Measurements from ENCODE around the gene GOLGA6A. TPM values are rescaled to one million over a fixed set of nuclear protein-coding genes. Genes with fewer than 3 reads are reported as not detected.
"Not testable (repeated sequence)": the region's sequence is repeated elsewhere in the genome, so short reads cannot be mapped to it uniquely, and the experiment has no call there.

Gene GOLGA6A
- total RNA-seq, 1 donor from 2014 or later = not detected

GRCh38 chr15:74075781-74076180 lies 6.6 kb downstream of the GOLGA6A start:
- H3K27me3 Mint-ChIP-seq (ENCODE audit: low read depth); DNase-seq (ENCODE audit: low spot score); H3K4me3 Mint-ChIP-seq (ENCODE audit: low read depth); H3K4me1 Mint-ChIP-seq (ENCODE audit: low read depth); H3K27ac Mint-ChIP-seq; H3K9me3 Mint-ChIP-seq; H3K36me3 Mint-ChIP-seq (ENCODE audit: low read depth); intact Hi-C loops (cut with micrococcal nuclease): not testable (repeated sequence)

GRCh38 chr15:74072614-74073337 lies 9.6 kb downstream of the GOLGA6A start:
- H3K36me3 Mint-ChIP-seq (ENCODE audit: low read depth); H3K4me1 Mint-ChIP-seq (ENCODE audit: low read depth); intact Hi-C loops (cut with micrococcal nuclease); H3K9me3 Mint-ChIP-seq; H3K27ac Mint-ChIP-seq; H3K27me3 Mint-ChIP-seq (ENCODE audit: low read depth); H3K4me3 Mint-ChIP-seq (ENCODE audit: low read depth): not testable (repeated sequence)
- DNase-seq (ENCODE audit: low spot score) = peak; percentile 27

GRCh38 chr15:74072132-74072531 lies 10.2 kb downstream of the GOLGA6A start:
- DNase-seq (ENCODE audit: low spot score); H3K36me3 Mint-ChIP-seq (ENCODE audit: low read depth); H3K27ac Mint-ChIP-seq; H3K9me3 Mint-ChIP-seq; intact Hi-C loops (cut with micrococcal nuclease); H3K27me3 Mint-ChIP-seq (ENCODE audit: low read depth); H3K4me3 Mint-ChIP-seq (ENCODE audit: low read depth); H3K4me1 Mint-ChIP-seq (ENCODE audit: low read depth): not testable (repeated sequence)

GRCh38 chr15:74071645-74072044 lies 10.7 kb downstream of the GOLGA6A start:
- H3K36me3 Mint-ChIP-seq (ENCODE audit: low read depth); H3K27ac Mint-ChIP-seq; H3K4me3 Mint-ChIP-seq (ENCODE audit: low read depth); intact Hi-C loops (cut with micrococcal nuclease); DNase-seq (ENCODE audit: low spot score); H3K27me3 Mint-ChIP-seq (ENCODE audit: low read depth); H3K9me3 Mint-ChIP-seq; H3K4me1 Mint-ChIP-seq (ENCODE audit: low read depth): not testable (repeated sequence)

- DNase-seq (ENCODE audit: low spot score) = peak; percentile 35
- H3K4me1 Mint-ChIP-seq (ENCODE audit: low read depth); H3K4me3 Mint-ChIP-seq (ENCODE audit: low read depth); H3K9me3 Mint-ChIP-seq; H3K27me3 Mint-ChIP-seq (ENCODE audit: low read depth); H3K36me3 Mint-ChIP-seq (ENCODE audit: low read depth); intact Hi-C loops (cut with micrococcal nuclease); H3K27ac Mint-ChIP-seq: not testable (repeated sequence)
Observed at GRCh38 chr15:74065684-74066411, 16.5 kb downstream of the GOLGA6A start.

- H3K36me3 Mint-ChIP-seq (ENCODE audit: low read depth); DNase-seq (ENCODE audit: low spot score); H3K27me3 Mint-ChIP-seq (ENCODE audit: low read depth); H3K4me3 Mint-ChIP-seq (ENCODE audit: low read depth); H3K27ac Mint-ChIP-seq; H3K9me3 Mint-ChIP-seq; intact Hi-C loops (cut with micrococcal nuclease); H3K4me1 Mint-ChIP-seq (ENCODE audit: low read depth): not testable (repeated sequence)
Observed at GRCh38 chr15:74064822-74065221, 17.5 kb downstream of the GOLGA6A start.

GRCh38 chr15:74064183-74064582 lies 18.2 kb downstream of the GOLGA6A start:
- not testable (repeated sequence) for DNase-seq (ENCODE audit: low spot score)

GRCh38 chr15:74063425-74064146 lies 18.8 kb downstream of the GOLGA6A start:
- H3K27me3 Mint-ChIP-seq (ENCODE audit: low read depth); intact Hi-C loops (cut with micrococcal nuclease); H3K27ac Mint-ChIP-seq; DNase-seq (ENCODE audit: low spot score); H3K36me3 Mint-ChIP-seq (ENCODE audit: low read depth); H3K9me3 Mint-ChIP-seq; H3K4me1 Mint-ChIP-seq (ENCODE audit: low read depth); H3K4me3 Mint-ChIP-seq (ENCODE audit: low read depth): not testable (repeated sequence)

More at GRCh38 chr15:74064183-74064582, 18.2 kb downstream of the GOLGA6A start:
- intact Hi-C loops (cut with micrococcal nuclease); H3K36me3 Mint-ChIP-seq (ENCODE audit: low read depth); H3K27me3 Mint-ChIP-seq (ENCODE audit: low read depth); H3K27ac Mint-ChIP-seq; H3K4me1 Mint-ChIP-seq (ENCODE audit: low read depth); H3K9me3 Mint-ChIP-seq; H3K4me3 Mint-ChIP-seq (ENCODE audit: low read depth): not testable (repeated sequence)

- DNase-seq (ENCODE audit: low spot score) = no peak
- Mint-ChIP-seq H3K4me3 (ENCODE audit: low read depth) (no peak overlapping the region), H3K27ac (no peak overlapping the region), H3K4me1 (ENCODE audit: low read depth) (peaks cover 6% of the 10 kb centered on the region), H3K9me3 (no peaks in the 10 kb centered on the region), H3K27me3 (ENCODE audit: low read depth) (no peaks in the 10 kb centered on the region), H3K36me3 (ENCODE audit: low read depth) (no peaks in the 10 kb centered on the region)
- intact Hi-C loops (cut with micrococcal nuclease) = no loop called here
Observed at GRCh38 chr15:74062671-74063070, 19.7 kb downstream of the GOLGA6A start.

GRCh38 chr15:74062236-74062635 lies 20.1 kb downstream of the GOLGA6A start:
- H3K4me1 Mint-ChIP-seq (ENCODE audit: low read depth) = peaks cover 6% of the 10 kb centered on the region
- DNase-seq (ENCODE audit: low spot score) = no peak
- H3K4me3 Mint-ChIP-seq (ENCODE audit: low read depth) = no peak overlapping the region
- H3K27ac Mint-ChIP-seq = no peak overlapping the region
- intact Hi-C loops (cut with micrococcal nuclease) = no loop called here
- no peaks in the 10 kb centered on the region for H3K27me3 Mint-ChIP-seq (ENCODE audit: low read depth)
- no peaks in the 10 kb centered on the region for H3K36me3 Mint-ChIP-seq (ENCODE audit: low read depth)
- no peaks in the 10 kb centered on the region for H3K9me3 Mint-ChIP-seq

GRCh38 chr15:74060251-74060650 lies 22.1 kb downstream of the GOLGA6A start:
- H3K36me3 Mint-ChIP-seq (ENCODE audit: low read depth) = no peaks in the 10 kb centered on the region
- intact Hi-C loops (cut with micrococcal nuclease) = no loop called here
- H3K4me3 Mint-ChIP-seq (ENCODE audit: low read depth) = no peak overlapping the region
- H3K4me1 Mint-ChIP-seq (ENCODE audit: low read depth) = peaks cover 6% of the 10 kb centered on the region
- no peak overlapping the region for H3K27ac Mint-ChIP-seq
- H3K27me3 Mint-ChIP-seq (ENCODE audit: low read depth) = no peaks in the 10 kb centered on the region
- no peaks in the 10 kb centered on the region for H3K9me3 Mint-ChIP-seq
- no peak for DNase-seq (ENCODE audit: low spot score)

GRCh38 chr15:74059050-74059833 lies 23.1 kb downstream of the GOLGA6A start:
- DNase-seq (ENCODE audit: low spot score); H3K4me3 Mint-ChIP-seq (ENCODE audit: low read depth); intact Hi-C loops (cut with micrococcal nuclease); H3K4me1 Mint-ChIP-seq (ENCODE audit: low read depth); H3K36me3 Mint-ChIP-seq (ENCODE audit: low read depth); H3K9me3 Mint-ChIP-seq; H3K27ac Mint-ChIP-seq; H3K27me3 Mint-ChIP-seq (ENCODE audit: low read depth): not testable (repeated sequence)

Measured in activated T-helper 2 cell treated with anti-CD3 and anti-CD28 coated beads, Interferon-gamma antibody, Interleukin-2, Interleukin-4, amounts not matched to agents 10 μg/mL and 5 μg/mL and 100 μg/mL, durations not matched to agents 14 hours and 24 hours and 36 hours (primary cell).